ENCODE measurements around the gene TLR6. TPM values are rescaled to one million over a fixed set of nuclear protein-coding genes. Genes with fewer than 3 reads are reported as not detected.

Gene TLR6
- total RNA-seq, 1 experiment from 2014 or later = not detected

DNA sequence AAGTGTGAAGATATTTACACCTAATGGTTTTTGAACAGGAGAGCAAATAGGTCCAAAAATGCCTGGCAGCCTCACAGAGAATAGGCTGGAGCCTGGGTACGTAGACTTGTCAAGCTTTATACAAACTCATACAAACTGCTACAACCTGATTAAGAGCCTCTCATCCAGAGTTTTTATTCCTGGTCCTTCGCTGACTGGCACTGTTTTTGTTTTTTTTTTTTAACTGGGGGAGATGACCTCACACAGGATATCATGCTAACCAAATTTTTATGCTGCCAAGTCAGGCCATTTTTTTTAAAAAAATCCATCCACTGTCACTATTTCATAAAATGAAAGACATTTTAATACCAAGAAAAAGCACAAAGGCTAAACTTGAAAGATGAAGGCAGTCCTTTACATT lies 12.9 kb upstream of the TLR6 start:
- Mint-ChIP-seq H3K4me3 (ENCODE audit: unreplicated experiment) (no peak overlapping the region), H3K27me3 (ENCODE audit: insufficient read depth, unreplicated experiment) (no peaks in the 10 kb centered on the region)

DNA sequence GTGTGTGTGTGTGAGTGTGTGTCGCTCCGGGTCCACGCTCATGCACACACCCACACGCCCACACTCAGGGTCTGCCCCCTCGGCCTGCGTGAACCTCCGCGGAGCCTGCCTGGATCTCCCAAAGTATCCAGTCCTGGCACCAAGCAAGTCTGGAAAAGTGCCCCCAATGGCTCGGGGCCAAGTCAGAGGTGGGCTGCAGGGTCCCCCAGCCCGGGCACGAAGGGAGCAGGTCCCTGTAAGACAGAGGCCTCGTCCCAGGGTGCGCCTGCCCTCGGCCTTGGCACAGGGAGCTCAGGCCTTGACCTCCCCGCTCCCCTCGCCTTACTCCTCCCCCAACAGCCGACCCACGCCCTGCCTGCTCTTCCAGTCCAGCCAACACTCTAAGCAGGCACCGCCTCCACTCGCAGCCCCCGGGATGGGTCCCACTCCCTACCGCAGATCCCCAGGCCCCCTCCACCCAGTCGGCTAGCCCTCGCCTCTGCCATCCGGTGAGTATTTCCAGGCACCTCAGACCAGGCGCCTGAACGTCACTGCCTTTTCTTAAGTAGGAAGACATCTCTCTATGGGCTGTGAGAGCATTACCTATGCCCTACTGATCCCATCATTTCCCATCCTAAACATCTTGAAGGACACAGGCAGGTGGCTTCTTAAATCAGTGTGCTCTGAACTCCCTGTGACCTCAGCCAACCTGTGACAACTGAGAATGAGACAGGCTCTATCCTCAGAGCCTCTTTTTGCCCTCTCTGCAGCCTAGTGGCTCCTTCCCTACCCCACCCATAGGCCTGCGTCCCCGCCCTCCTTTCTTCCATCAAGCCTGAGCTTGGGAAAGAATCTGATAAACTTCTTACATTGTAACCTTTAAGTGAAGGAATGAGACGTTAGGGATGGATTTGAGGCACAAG lies 11.7 kb upstream of the TLR6 start:
- H3K4me3 Mint-ChIP-seq (ENCODE audit: unreplicated experiment) = peak overlapping the region; percentile 77
- CTCF ChIA-PET = no interaction called here
- no TSS peak for BruUV-seq (replicated peaks)

More for the DNA sequence above, 12.9 kb upstream of the TLR6 start:
- DNase-seq = no peak
- Histone ChIP-seq H3K4me1 (peaks cover 8% of the 10 kb centered on the region), H3K27me3 (replicated peaks; ENCODE audit: control insufficient read depth, insufficient read depth, low read length) (no peaks in the 10 kb centered on the region), H3K4me3 (ENCODE audit: low read depth, low read length) (no peak overlapping the region), H3K36me3 (ENCODE audit: control insufficient read depth, insufficient read depth, low read length) (no peaks in the 10 kb centered on the region; the same call in 1 of the 2 replicates), H3K9me3 (no peaks in the 10 kb centered on the region)
- ChIA-PET CTCF (no interaction called here), POLR2A (no interaction called here)
- Mint-ChIP-seq H3K27ac (ENCODE audit: unreplicated experiment) (no peak overlapping the region), H3K4me1 (ENCODE audit: low read depth, unreplicated experiment) (peaks cover 12% of the 10 kb centered on the region), H3K9me3 (ENCODE audit: unreplicated experiment) (no peaks in the 10 kb centered on the region), H3K36me3 (ENCODE audit: insufficient read depth, unreplicated experiment) (peaks cover 19% of the 10 kb centered on the region)
- BruUV-seq (replicated peaks) = no TSS peak
- intact Hi-C loops (cut with micrococcal nuclease; ENCODE audit: unreplicated experiment) = no loop called here
- TF ChIP-seq, protein P1, sequence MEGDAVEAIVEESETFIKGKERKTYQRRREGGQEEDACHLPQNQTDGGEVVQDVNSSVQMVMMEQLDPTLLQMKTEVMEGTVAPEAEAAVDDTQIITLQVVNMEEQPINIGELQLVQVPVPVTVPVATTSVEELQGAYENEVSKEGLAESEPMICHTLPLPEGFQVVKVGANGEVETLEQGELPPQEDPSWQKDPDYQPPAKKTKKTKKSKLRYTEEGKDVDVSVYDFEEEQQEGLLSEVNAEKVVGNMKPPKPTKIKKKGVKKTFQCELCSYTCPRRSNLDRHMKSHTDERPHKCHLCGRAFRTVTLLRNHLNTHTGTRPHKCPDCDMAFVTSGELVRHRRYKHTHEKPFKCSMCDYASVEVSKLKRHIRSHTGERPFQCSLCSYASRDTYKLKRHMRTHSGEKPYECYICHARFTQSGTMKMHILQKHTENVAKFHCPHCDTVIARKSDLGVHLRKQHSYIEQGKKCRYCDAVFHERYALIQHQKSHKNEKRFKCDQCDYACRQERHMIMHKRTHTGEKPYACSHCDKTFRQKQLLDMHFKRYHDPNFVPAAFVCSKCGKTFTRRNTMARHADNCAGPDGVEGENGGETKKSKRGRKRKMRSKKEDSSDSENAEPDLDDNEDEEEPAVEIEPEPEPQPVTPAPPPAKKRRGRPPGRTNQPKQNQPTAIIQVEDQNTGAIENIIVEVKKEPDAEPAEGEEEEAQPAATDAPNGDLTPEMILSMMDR (IDR thresholded peaks at IDR 0.05; ENCODE audit: insufficient read depth in 1 of 2, low read depth in 1 of 2, low read length in 1 of 2, severe bottlenecking in 1 of 2, unreplicated experiment in 1 of 2) = no peak

DNA sequence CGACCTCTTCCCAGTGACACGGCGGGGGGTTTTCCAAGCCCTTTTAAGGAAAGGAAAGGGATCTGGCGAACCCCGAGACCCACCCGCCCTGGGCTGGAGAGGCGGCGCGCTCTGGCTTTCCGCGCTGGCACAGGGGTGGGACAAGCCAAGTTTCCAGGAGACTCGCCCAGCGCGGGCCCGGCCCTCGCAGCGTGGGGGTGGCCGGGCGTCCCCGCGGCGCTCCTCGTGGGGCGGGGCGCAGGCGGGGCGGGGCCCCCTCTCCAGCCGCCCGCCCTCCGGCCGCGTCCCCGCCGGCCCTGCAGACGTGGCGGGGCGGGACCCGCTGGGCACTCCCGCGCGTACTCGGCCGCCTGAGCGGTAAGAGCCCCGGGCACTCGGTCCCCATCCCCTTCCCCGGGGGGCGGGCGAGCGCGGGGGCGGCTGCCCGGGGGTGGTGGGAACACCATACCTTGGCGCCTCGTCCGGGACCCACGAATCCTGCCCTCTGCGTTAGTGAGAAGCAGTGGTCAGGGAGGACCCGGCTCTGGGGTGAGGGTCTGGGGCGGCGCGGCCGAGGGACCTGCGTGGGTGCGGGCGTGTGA lies 11.0 kb upstream of the TLR6 start, which contains the start of gene FAM114A1:
Gene FAM114A1 (plus strand): TSS at position 329 of the 581 bp plus-strand sequence. CDS start 10,273 bp downstream, outside the sequence.
- Histone ChIP-seq H3K4me3 (ENCODE audit: low read depth, low read length) (peak within 1 kb of the TSS; percentile 48), H3K9me3 (no peaks in the 10 kb centered on the region), H3K36me3 (ENCODE audit: control insufficient read depth, insufficient read depth, low read length) (no peaks in the 10 kb centered on the region; the same call in 1 of the 2 replicates), H3K27me3 (replicated peaks; ENCODE audit: control insufficient read depth, insufficient read depth, low read length) (no peaks in the 10 kb centered on the region), H3K4me1 (peaks cover 8% of the 10 kb centered on the region)
- H3K36me3 Mint-ChIP-seq (ENCODE audit: insufficient read depth, unreplicated experiment) = peaks cover 19% of the 10 kb centered on the region
- ChIA-PET POLR2A (no interaction called here), CTCF (no interaction called here)
- intact Hi-C loops (cut with micrococcal nuclease; ENCODE audit: unreplicated experiment) = no loop called here
- H3K4me3 Mint-ChIP-seq (ENCODE audit: unreplicated experiment) = peak within 1 kb of the TSS; percentile 77
- peaks cover 6% of the 10 kb centered on the region for H3K27me3 Mint-ChIP-seq (ENCODE audit: insufficient read depth, unreplicated experiment)
- TF ChIP-seq, protein P1 (IDR thresholded peaks at IDR 0.05; ENCODE audit: insufficient read depth in 1 of 2, low read depth in 1 of 2, low read length in 1 of 2, severe bottlenecking in 1 of 2, unreplicated experiment in 1 of 2) = no peak
- H3K9me3 Mint-ChIP-seq (ENCODE audit: unreplicated experiment) = no peaks in the 10 kb centered on the region
- DNase-seq = peak; percentile 69 to 74
- H3K4me1 Mint-ChIP-seq (ENCODE audit: low read depth, unreplicated experiment) = peaks cover 12% of the 10 kb centered on the region
- BruUV-seq (replicated peaks) = no TSS peak
- peak within 1 kb of the TSS; percentile 62 for H3K27ac Mint-ChIP-seq (ENCODE audit: unreplicated experiment)

More for the DNA sequence above, 11.7 kb upstream of the TLR6 start:
- POLR2A ChIA-PET = no interaction called here
- H3K27ac Mint-ChIP-seq (ENCODE audit: unreplicated experiment) = peak overlapping the region; percentile 62
- H3K9me3 Mint-ChIP-seq (ENCODE audit: unreplicated experiment) = no peaks in the 10 kb centered on the region
- H3K4me3 ChIP-seq (ENCODE audit: low read depth, low read length) = peak overlapping the region; percentile 48
- TF ChIP-seq, protein P1 (IDR thresholded peaks at IDR 0.05; ENCODE audit: insufficient read depth in 1 of 2, low read depth in 1 of 2, low read length in 1 of 2, severe bottlenecking in 1 of 2, unreplicated experiment in 1 of 2) = no peak
- H3K27me3 Mint-ChIP-seq (ENCODE audit: insufficient read depth, unreplicated experiment) = peaks cover 2% of the 10 kb centered on the region
- H3K36me3 Mint-ChIP-seq (ENCODE audit: insufficient read depth, unreplicated experiment) = peaks cover 19% of the 10 kb centered on the region
- no peaks in the 10 kb centered on the region; the same call in 1 of the 2 replicates for H3K36me3 ChIP-seq (ENCODE audit: control insufficient read depth, insufficient read depth, low read length)
- intact Hi-C loops (cut with micrococcal nuclease; ENCODE audit: unreplicated experiment) = no loop called here
- peaks cover 12% of the 10 kb centered on the region for H3K4me1 Mint-ChIP-seq (ENCODE audit: low read depth, unreplicated experiment)
- no peak for DNase-seq
- no peaks in the 10 kb centered on the region for H3K9me3 ChIP-seq
- no peaks in the 10 kb centered on the region for H3K27me3 ChIP-seq (replicated peaks; ENCODE audit: control insufficient read depth, insufficient read depth, low read length)
- H3K4me1 ChIP-seq = peaks cover 8% of the 10 kb centered on the region

Data from Caco-2 (cell line).